Stimulated activated CD4-positive, alpha-beta T cell treated with anti-CD3 and anti-CD28 coated beads, Interleukin-4, amount 100 ng/mL, for 24 hours (primary cell): ENCODE measurements around the gene KLRB1.

Source experiments
- DNase-seq: peaks from one replicate; pipeline ENCODE4 v3.0.0-alpha.2; 2020

KLRB1 gene

DNA sequence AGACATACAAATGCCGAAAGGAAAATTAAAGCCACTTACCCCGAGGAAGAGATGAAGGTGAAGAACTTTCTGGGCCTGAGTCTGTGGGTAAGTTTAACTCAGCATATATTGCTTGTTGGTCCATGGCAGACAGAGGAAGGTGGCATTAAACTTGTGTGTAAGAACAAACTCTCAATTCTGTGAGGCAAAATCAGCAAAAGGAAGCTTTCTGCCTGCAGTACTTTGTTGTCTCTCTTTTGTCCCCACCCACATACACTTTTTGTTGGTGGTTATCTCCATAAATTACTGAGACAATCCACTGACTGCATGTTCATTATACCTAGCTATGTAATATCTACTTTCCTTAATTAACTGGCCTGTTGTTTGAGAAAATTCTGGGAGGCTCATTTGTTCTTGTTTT lies at the start of gene KLRB1:
KLRB1 (minus strand) TSS at position 201 of the 400 bp plus-strand sequence; CDS start at position 124, 77 bp downstream.
- DNase-seq, result no peak

DNA sequence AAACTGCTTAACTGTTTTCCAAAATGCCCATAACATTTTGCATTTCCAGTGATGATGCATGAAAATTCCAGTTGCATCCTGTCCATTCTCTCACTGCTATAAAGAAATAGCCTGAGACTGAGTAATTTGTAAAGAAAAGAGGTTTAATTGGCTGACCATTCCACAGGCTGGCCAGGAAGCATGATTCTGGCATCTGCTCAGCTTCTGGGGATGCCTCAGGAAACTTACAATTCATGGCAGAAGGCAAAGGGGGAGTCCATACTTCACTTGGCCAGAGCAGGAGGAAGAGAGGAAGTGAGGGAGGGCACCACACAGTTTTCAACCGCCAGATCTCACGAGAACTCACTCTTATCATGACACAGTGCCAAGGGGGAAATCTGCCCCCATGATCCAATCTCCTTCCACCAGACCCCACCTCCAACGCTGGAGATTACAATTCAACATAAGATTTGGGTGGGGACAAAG lies 43.6 kb upstream of the KLRB1 start:
- peak; percentile 60 for DNase-seq

DNA sequence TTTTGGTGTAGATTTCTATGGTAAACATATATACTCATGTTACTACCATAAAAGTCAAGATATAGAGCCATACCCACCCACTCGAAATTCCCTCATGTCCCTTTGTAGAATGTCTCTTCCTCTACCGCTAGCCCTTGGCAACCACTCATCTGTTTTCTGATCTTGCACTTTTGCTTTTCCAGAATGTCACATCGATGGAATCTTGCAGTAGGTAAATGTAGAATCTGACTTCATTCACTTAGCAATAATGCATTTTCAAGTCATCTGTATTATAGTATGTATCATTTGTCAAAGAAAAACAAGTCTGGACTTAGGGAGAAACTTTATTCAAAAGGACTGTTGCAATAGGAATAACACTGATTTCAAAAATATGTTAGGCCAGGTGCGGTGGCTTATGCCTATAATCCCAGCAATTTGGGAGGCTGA lies 42.4 kb upstream of the KLRB1 start:
- no peak for DNase-seq

DNA sequence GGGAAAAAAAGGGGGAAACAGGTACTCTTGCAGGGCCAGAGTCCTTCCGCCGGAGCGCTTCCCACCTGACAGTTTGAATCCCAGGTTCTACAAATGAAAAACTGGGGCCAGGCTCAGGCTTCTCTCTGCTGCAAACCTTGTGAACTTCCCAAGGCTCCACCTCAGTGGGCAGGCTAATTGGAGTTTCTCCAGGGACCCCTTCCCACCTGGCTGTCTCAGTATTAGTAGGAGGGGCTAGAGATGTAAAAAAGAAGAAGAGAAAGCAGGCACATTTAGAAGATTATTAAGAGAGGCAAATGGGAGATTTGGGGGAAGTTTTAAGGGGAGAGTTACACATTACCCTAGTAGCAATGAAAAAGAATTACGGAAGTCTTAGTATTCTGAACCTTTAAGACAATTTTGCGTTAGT lies 41.8 kb upstream of the KLRB1 start:
- peak; percentile 45 for DNase-seq

DNA sequence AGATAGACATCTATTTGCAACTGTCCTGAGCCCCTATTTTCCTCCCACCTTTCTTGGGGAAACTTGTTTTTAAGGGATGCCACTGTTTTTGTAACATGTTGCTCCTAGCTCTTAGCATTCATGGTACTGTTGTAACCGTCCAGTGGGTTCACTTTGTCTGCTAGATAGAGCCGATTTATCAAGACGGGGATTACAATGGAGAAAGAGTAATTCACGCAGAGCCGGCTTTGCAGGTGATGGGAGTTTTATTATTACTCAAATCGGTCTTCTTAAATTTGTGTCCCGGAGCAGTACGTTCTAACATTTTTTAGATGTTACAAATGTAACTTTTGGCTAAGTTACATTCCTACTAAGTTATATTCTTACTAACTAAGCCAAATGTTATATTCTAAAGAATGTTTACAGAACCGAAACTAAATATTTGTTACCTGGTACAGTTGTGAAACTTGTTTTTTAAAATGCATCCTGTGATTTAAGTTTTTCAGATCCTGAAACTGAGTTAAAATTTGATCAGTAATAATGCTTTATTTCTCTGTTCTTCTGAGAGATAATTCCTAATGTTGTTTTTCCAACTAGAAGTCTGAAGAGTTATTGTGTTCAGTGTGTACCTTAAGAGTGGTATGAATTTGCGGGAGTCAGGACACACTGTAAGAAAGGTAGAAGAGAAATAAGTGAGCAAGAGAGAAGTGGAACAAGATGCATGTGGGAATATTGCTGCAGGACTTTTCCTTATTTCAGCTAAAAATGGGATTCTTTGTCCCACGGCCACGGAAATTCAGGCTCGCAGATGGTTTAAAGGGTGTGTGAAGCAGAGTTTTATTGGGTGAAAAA lies 41.2 kb upstream of the KLRB1 start:
- no peak for DNase-seq

DNA sequence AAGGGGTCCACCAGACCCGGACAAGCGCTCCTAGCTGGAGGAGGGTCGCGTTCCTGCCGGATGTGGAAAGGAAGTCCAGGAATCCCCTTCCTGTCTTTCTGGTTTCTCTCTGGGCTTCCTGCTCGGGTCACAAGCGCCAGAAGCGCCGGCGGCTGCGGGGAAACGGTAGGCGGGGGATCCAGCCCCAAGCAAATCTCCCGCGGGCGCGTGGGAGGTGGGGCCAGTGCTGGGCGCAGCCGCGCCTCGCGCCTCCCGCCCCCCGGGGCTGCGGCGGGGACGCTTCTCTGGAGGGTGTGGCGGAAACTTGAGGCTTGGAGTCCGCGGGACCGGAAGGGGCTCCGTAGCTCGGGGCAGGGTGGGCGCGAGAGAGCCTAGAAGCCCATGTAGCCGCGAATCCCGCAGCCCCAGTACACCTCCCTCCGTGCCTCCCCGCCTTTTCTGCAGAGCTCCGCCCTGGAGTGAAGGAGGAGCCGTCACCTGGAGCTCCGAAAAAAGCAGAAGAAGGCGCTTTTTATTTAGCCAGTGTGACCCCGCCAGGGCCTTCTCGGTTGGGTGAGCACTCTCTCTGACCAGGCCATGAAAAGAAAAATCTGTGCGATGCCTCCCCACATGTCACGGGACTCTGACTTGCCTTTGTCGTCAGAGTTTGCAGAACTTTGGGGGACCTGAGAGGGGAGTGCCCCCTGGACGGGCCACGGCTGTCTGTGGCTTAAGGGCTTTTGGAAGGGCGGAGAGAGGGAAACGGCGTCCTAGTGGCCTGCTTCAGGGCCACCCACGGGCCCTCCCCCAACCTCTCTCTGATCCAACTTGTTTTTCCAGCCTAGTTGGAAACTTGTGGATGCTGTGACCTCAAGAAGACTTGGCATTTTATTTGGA lies 40.3 kb upstream of the KLRB1 start:
- peak; percentile 90 for DNase-seq

DNA sequence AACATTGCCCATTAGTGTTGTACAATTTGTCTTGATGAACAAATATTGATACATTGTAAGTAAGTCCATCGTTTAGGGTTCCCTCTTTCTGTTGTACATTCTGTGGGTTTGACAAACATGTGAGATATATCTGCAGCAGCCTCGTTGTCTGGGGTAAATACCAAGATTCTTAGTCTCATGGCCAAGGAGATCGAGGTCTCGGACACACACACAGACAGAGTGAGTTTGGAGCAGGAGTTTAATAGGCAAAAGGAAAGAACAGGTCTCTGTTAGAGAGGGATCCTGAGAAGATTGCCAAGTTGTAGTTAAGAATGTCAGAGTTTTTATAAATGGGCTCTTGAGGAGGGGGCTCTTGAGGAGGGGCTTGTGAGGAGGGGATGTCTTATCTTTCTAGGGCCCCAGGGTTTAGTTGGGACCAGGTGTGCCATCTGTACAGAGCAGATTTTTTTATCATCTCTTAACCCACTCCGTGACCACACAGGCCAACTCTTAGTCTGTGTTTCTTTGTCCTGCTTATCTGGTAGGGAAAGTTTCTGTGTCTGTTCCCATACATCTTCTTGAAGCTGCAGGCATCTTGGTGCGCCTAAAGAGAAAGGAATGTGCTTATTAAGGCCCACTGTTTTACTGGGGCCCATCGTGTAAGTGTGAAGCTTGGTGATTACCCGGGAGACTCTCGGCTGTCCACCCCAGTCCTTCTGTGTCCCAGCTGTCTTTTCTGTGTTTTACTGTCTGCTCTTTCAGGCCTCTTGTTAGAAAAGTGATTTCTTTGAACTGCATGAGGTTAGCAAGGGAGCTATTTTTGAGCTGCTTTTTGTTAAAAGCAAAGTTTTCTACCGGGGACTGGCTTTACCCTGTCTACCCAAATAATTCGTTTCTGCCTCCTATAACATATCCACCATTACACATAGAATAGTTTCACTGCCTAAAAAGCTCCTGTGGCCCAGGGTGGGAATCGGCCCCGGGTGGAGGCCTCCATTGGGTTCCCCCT lies 39.4 kb upstream of the KLRB1 start:
- DNase-seq, result no peak

DNA sequence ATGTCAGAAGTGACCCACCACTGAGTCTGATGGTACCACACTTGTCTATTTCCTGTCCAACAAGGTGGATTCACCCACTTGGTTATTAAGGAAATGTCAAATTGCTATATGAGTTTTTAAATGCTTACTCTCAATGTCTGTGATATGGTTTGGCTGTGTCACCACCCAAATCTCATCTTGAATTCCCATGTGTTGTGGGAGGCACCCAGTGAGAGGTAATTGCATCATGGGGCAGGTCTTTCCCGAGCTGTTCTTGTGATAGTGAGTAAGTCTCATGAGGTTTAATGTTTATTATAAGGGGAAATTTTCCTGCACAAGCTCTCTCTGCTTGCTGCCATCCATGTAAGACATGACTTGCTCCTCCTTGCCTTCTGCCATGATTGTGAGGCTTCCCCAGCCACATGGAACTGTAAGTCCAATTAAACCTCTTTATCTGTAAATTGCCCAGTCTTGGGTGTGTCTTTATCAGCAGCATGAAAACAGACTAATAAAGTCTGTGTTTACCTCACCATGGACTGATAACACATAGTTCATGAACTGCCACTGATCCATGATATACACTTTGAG lies 37.4 kb upstream of the KLRB1 start:
- DNase-seq, result peak; percentile 60

DNA sequence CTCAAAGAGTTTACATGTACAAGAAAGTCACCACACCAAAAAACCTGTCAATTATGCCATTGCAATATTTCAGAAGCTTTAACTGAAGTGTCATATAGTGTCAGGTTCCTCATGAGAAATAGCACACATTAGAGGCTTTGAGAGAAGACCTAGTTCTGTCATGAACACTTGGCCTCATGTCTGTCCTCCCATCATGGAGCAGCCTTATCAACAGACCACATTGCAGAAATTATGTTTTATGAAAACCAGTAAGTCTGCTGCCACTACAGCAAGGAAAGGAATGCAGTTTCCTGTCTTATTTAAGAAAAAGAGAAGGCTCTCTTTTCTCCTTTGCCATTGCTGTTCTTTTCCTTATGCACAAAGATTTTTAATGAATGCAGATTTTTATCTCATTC lies 35.5 kb upstream of the KLRB1 start:
- DNase-seq, result no peak

DNA sequence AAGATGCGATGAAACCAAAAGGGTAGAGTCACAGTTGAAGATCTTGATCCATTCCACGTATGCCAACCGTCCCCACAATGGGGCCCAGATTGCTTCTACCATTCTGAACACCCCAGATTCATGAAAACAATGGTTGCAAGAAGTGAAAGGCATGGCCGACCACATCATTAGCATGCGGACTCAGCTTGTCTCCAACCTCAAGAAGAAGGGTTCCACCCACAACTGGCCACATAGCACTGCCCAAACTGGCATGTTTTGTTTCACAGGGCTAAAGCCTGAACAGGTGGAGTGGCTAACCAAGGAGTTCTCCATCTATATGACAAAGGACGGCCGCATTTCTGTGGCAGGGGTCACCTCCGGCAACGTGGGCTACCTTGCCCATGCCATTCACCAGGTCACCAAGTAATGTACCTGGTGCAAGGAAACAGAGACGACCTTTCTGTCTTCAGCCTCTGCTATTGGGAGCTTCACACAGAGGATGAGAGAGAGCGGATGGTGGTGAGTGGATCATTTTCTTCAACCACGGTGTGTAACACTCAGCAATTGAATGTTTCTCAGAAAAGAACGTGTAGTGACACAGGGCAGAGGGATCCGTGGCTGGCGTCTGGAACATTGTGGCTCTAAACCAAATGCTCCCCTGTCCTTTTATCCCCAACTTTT lies 35.0 kb upstream of the KLRB1 start:
- DNase-seq, result no peak

DNA sequence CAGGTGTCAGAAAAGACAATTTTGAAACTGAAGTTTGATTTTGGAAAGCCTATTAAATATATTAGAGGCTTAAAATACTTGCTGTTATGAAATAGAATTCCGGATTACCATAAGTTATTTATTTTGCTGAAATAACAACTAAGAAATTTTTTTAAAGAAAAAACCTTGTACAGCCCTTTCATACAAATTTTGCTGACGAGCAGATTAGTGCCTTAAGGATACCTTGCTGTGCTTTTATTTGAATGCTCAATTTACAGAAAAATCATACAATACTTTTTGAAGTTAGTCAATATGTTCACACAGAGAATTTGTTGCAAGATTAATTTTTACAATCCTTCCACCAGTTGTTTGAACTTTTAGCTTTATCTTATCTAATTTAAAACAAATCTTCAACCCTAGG lies 32.3 kb upstream of the KLRB1 start:
- DNase-seq, result no peak

DNA sequence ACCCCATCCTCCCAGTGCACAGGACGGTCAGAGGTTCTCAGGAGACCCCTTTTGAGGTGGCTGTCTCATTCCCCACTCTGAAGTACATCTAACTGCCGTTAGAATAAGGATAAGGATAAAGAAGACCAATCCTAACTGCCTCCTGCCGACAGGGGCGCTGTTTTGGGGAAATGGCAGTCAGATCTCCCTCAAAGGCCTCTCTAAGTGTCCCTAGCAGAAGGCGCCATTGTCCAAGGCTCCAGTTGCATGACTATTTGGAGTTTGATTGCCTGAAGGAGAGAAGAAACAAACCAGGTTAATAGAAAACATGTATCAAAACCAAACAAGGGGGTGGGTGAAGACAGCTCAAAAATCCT lies 29.1 kb upstream of the KLRB1 start:
- DNase-seq, result no peak

DNA sequence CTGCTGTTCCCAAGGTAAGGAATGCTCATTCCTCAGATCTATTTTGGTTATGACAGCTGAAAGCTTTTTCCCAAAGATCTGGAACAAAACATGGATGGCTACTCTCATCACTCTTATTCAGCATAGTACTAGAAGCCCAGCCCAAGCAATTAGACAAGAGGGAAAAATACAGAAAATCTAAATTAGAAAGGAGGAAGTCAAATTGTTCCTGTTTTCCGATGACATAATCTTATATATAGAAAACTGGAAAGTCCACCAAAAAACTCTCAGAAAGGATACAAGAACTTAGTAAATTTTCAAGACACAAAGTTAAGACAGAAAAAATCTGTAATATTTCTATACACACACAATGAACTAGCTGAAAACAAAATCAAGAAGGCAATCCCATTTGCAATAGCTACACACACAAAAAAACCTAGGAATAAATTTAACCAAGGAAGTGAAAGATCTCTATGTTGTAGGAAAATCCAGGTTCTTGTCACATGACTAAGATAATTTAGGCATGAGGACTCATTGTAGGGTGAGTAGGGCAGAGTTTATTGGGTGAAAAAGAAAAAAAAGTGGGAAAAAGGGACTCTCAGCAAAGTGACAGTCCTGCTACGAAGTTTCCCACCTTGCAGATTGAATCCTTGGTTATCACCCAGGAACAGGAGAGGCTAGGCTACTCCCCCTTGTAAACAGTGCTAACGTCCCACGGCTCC lies 28.6 kb upstream of the KLRB1 start:
- no peak for DNase-seq

DNA sequence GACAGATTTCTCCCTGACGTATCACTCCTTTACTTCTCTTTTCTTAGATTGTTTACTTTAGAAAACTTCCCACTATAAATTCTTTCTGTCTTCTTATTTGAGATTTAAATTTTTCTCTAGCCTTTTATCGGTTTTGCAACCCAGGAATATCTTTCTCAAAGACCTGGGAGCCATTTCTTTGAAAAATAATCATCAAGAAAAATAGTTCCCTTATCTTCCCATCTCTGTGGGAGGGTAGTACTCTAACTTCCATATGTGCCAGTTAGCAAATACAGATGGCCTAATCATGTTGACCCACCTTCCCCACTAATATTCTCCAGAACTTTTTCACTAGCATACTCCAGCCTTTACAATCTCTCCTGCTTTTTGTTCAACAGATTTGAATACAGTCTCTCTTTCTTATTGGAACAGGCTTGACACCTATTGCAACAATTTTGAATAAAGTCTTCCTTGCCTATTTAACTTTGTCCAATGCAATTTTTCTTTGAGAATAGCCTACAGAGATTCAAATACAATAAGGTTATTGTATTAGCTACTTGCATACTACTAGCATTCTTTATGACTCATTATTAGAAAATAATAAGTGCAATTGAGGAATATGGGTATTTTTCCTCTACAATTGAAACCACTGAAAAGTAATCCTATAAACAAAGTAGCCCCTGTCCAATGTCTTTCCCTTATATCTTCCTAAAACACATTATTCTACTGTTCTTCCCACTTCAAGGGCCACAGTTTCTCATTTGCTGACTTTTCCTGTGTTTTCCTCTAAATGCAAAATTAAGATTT lies 27.4 kb upstream of the KLRB1 start:
- DNase-seq, result no peak

DNA sequence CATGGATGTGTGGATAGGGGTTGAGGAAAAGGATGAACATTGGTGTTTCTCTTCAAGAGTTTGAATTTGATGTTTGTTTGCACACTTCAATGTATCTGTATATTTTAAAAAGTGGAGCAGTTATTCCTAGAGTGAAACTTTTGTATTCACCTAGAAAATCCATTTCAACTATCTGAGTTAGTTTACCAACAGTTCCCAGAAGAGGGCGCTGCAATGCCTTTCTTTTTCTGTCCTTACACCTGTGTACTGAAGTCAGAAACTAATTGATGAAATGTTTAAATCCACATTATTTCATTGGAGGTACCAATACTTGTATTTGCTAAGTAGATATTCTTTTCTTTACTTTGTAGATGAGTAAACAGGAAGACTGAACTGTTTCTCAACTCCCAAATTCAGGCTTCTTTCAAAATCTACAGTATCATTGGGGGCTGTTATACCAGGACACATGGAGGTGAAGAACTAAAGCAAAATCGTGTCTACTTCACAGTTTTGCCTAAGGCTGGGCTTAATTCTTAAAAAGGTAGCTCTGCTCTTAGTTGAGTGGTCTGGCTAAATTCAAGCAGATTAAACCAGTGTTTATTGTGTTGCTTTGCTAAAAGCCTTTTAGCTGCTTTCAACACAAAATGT lies 26.6 kb upstream of the KLRB1 start:
- DNase-seq, result peak; percentile 88

DNA sequence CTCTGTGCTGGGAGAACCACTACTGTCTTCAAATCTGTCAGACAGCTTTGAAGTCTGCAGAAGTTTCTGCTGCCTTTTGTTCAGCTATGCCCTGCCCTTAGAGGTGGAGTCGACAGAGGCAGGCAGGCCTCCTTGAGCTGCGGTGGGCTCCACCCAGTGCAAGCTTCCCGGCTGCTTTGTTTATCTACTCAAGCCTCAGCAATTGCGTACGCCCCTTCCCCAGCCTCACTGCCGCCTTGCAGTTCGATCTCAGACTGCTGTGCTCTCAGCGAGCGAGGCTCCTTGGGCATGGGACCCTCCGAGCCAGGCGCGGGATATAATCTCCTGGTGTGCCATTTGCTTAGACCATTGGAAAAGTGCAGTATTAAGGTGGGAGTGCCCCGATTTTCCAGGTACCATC lies 25.1 kb upstream of the KLRB1 start:
- no peak for DNase-seq

DNA sequence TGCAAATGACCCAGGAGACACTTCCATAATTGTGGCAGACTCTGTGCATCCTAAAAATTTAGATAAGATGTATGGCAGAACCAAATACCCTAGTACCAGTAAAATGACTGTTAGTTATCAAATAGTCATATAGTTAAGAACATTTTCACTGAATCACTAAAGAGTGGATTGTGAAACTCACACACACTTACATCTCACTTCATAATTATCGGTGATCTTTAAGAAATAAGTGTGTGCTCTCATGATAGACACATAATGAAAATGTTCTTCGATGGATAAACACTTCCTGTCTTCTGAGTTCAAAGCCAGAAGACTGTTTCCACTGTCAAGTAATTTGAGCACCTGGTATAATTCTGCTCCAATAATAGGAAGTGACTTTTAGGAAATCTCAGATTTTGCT lies 19.1 kb upstream of the KLRB1 start:
- no peak for DNase-seq

DNA sequence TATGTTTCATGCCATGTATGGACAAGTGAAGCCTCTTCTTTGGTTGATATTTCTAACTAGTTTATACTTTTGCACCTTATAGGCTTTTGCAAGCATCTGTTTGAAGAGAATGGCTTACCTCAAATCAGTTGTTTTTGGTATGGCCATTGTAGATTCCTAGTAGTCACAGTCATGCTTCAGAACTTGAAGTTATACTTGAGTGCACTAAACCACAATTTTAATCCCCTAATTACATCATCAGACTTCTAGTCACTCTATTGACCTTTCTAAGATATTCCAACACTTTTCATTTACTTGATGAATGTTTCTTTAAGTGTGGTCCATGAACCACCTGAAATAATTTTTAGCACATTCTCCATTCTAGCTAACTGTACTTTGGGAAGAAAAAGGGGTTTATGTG lies 18.6 kb upstream of the KLRB1 start:
- DNase-seq, result no peak

DNA sequence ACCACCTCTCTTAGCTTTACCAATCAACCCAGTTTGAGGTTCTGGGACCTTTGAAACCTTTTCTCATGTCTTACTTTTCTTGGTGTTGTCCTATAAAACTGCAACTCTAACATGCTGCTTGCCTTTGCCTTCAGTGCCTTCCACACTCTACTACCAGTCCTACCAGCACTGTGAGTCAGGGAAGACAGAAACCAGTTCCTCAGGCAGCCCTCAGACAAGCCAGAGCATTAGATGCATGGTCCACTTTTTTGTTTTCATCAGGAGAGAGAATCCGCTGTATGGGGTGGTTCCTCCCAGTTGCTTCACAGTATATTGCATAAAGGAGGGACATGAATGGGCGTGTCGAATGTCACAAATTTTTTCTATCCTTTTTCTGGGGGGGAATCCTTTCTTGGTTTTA lies 17.3 kb upstream of the KLRB1 start:
- DNase-seq, result no peak
